NCI-H524 (cell line): ENCODE results near the gene REXO1.

ENCODE experiments used
- DNase-seq, 2 experiments: peaks; one replicate each; lab custom pipeline; 2025; lab: John Stamatoyannopoulos, UW

REXO1 gene

GRCh38 chr19:1766800-1767352, 81.4 kb downstream of the REXO1 start:
- no peak for DNase-seq

- no peak for DNase-seq
Observed at GRCh38 chr19:1765904-1766799, 82.1 kb downstream of the REXO1 start.
